HG02885 (cell line): ENCODE measurements around the gene QSOX2.
A peak's percentile ranks its signal among the peaks of the same experiment; 100 is the strongest.

Source experiments
- ATAC-seq: cut with Tn5 transposase; IDR thresholded peaks from one replicate; pipeline ENCODE4 v1.9.1; 2021; ENCODE audit warnings: mild to moderate bottlenecking; ENCODE audit not compliant: unreplicated experiment, poor library complexity

The QSOX2 gene

GRCh38 chr9:136245219-136246150 is at the start of gene QSOX2:
Gene QSOX2 (minus strand): TSS chr9:136245812. CDS start chr9:136245803, 9 bp downstream.
- ATAC-seq, result peak; percentile 69

GRCh38 chr9:136295055-136295454 is 49.4 kb upstream of the QSOX2 start:
- ATAC-seq, result no peak

- ATAC-seq, result no peak
Measured at GRCh38 chr9:136294437-136294836, 48.8 kb upstream of the QSOX2 start.

- no peak for ATAC-seq
Measured at GRCh38 chr9:136293476-136294077, 48.0 kb upstream of the QSOX2 start.

- no peak for ATAC-seq
Measured at GRCh38 chr9:136292591-136293448, 47.2 kb upstream of the QSOX2 start.

- no peak for ATAC-seq
Measured at GRCh38 chr9:136292026-136292538, 46.5 kb upstream of the QSOX2 start.

- ATAC-seq, result no peak
Measured at GRCh38 chr9:136291306-136292025, 45.9 kb upstream of the QSOX2 start.

- no peak for ATAC-seq
Measured at GRCh38 chr9:136290508-136291000, 44.9 kb upstream of the QSOX2 start.

GRCh38 chr9:136289651-136290507 is 44.3 kb upstream of the QSOX2 start:
- ATAC-seq, result no peak

GRCh38 chr9:136287960-136288753 is 42.5 kb upstream of the QSOX2 start:
- no peak for ATAC-seq

- ATAC-seq, result no peak
Measured at GRCh38 chr9:136286987-136287379, 41.4 kb upstream of the QSOX2 start.

- no peak for ATAC-seq
Measured at GRCh38 chr9:136286359-136286986, 40.9 kb upstream of the QSOX2 start.

- no peak for ATAC-seq
Measured at GRCh38 chr9:136285501-136286358, 40.1 kb upstream of the QSOX2 start.

- ATAC-seq, result no peak
Measured at GRCh38 chr9:136284951-136285350, 39.3 kb upstream of the QSOX2 start.

- no peak for ATAC-seq
Measured at GRCh38 chr9:136284311-136284710, 38.7 kb upstream of the QSOX2 start.
